Neural cell (in vitro differentiated cells): ENCODE measurements around the gene ANKRD13C.

Experiments
- EZH2 ChIP-seq: fragments of 200-600, 300-800 bp; shearing (Covaris generic), sonication (generic); IDR thresholded peaks from 2 replicates; pipeline ENCODE4 v1.6.1; 2014; ENCODE audit warnings: antibody characterized with exemption, low read length, borderline replicate concordance, mild to moderate bottlenecking; ENCODE audit not compliant: insufficient read depth, poor library complexity, severe bottlenecking
- RAD21 ChIP-seq: fragments of 450-650 bp; conservative IDR thresholded peaks from 2 replicates; pipeline ENCODE4 v1.6.1; 2014; ENCODE audit warnings: antibody characterized with exemption, mild to moderate bottlenecking, moderate library complexity
- REST ChIP-seq: IDR thresholded peaks from 2 replicates; pipeline ENCODE4 v1.6.1; 2012; ENCODE audit warnings: borderline replicate concordance
- SMC3 ChIP-seq: fragments of 450-650 bp; conservative IDR thresholded peaks from 2 replicates; pipeline ENCODE4 v1.6.1; 2014; ENCODE audit warnings: antibody characterized with exemption, mild to moderate bottlenecking, moderate library complexity; ENCODE audit not compliant: poor library complexity
- TAF1 ChIP-seq: IDR thresholded peaks from 2 replicates; pipeline ENCODE4 v1.6.1; 2012; ENCODE audit warnings: low read depth
- TF ChIP-seq, protein P1 (sequence below): fragments of 450-650 bp; IDR thresholded peaks from 2 replicates; pipeline ENCODE4 v1.5.1; 2014; ENCODE audit warnings: antibody characterized with exemption, mild to moderate bottlenecking, moderate library complexity; ENCODE audit not compliant: poor library complexity, severe bottlenecking

GRCh38 chr1:70234733-70235132 is 119.8 kb downstream of the ANKRD13C start:
- no peak for TF ChIP-seq EZH2
- no peak for TF ChIP-seq REST
- TF ChIP-seq RAD21 = no peak
- TF ChIP-seq, protein P1, sequence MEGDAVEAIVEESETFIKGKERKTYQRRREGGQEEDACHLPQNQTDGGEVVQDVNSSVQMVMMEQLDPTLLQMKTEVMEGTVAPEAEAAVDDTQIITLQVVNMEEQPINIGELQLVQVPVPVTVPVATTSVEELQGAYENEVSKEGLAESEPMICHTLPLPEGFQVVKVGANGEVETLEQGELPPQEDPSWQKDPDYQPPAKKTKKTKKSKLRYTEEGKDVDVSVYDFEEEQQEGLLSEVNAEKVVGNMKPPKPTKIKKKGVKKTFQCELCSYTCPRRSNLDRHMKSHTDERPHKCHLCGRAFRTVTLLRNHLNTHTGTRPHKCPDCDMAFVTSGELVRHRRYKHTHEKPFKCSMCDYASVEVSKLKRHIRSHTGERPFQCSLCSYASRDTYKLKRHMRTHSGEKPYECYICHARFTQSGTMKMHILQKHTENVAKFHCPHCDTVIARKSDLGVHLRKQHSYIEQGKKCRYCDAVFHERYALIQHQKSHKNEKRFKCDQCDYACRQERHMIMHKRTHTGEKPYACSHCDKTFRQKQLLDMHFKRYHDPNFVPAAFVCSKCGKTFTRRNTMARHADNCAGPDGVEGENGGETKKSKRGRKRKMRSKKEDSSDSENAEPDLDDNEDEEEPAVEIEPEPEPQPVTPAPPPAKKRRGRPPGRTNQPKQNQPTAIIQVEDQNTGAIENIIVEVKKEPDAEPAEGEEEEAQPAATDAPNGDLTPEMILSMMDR = no peak
- TF ChIP-seq TAF1 = no peak
- TF ChIP-seq SMC3 = no peak
